OCI-LY3 (cell line): ENCODE measurements around the gene IFRD2.

Experiments
- H2AFZ ChIP-seq: fragments of 200-600, 300-600 bp; shearing (Covaris generic); 2 replicates; pipeline ENCODE4 v1.6.0; 2014; ENCODE audit warnings: antibody characterized with exemption, low read depth, low read length
- H3K27ac ChIP-seq: fragments of 200-600, 300-600 bp; sonication (generic); 2 replicates; pipeline ENCODE4 v1.5.1; 2014; ENCODE audit warnings: mild to moderate bottlenecking, low read length, moderate library complexity, mixed read lengths
- H3K27me3 ChIP-seq: fragments of 200-600, 300-600 bp; sonication (generic); 2 replicates; pipeline ENCODE4 v1.6.1; 2014; ENCODE audit warnings: low read depth, low read length, mixed read lengths
- H3K36me3 ChIP-seq: fragments of 200-600, 300-600 bp; sonication (generic); replicated peaks from 2 replicates; pipeline ENCODE3; 2014; ENCODE audit warnings: low read depth, low read length, mixed read lengths
- H3K4me1 ChIP-seq: fragments of 300-600, 200-600 bp; sonication (generic); 2 replicates; pipeline ENCODE4 v1.6.1; 2014; ENCODE audit warnings: low read length, mixed read lengths
- H3K4me2 ChIP-seq: fragments of 200-600, 300-600 bp; sonication (generic); 2 replicates; pipeline ENCODE4 v1.6.1; 2014; ENCODE audit warnings: low read length, mixed read lengths
- H3K4me3 ChIP-seq: fragments of 300-600, 200-600 bp; sonication (generic); 2 replicates; pipeline ENCODE4 v1.5.1; 2014; ENCODE audit warnings: antibody characterized with exemption, mild to moderate bottlenecking, low read length, moderate library complexity
- H3K79me2 ChIP-seq: fragments of 300-600, 200-600 bp; shearing (Covaris generic); 2 replicates; pipeline ENCODE4 v1.6.1; 2014; ENCODE audit warnings: mild to moderate bottlenecking, low read length, mixed read lengths
- H3K9ac ChIP-seq: fragments of 300-600, 200-600 bp; shearing (Covaris generic); 2 replicates; pipeline ENCODE4 v1.6.0; 2014; ENCODE audit warnings: mild to moderate bottlenecking, low read length, moderate library complexity
- H3K9me3 ChIP-seq: fragments of 200-600, 300-600 bp; shearing (Covaris generic); 2 replicates; pipeline ENCODE4 v1.6.1; 2014; ENCODE audit warnings: low read length, mixed read lengths; ENCODE audit not compliant: insufficient read depth
- H4K20me1 ChIP-seq: fragments of 200-600, 300-600 bp; sonication (generic); 2 replicates; pipeline ENCODE4 v1.6.1; 2016; ENCODE audit warnings: low read length, mixed read lengths; ENCODE audit not compliant: insufficient read depth
- CTCF ChIP-seq: fragments of 200-600, 300-600 bp; sonication (generic); IDR thresholded peaks from 2 replicates; pipeline ENCODE4 v1.5.1; 2014; ENCODE audit warnings: antibody characterized with exemption, low read length, low read depth
- EZH2phosphoT487 ChIP-seq: fragments of 200-600 bp; shearing (Covaris generic); IDR thresholded peaks from 2 replicates; pipeline ENCODE4 v1.6.1; 2018; ENCODE audit warnings: antibody characterized with exemption, mixed run types, low read depth

IFRD2 gene

GRCh38 chr3:50275996-50276761 is 16.1 kb downstream of the IFRD2 start:
- peaks cover 9% of the 10 kb centered on the region; the same call in 1 of the 2 replicates for H3K4me1 ChIP-seq
- H3K27me3 ChIP-seq, result peaks cover 4% of the 10 kb centered on the region; the same call in 1 of the 2 replicates
- H3K9ac ChIP-seq, result no peak overlapping the region

GRCh38 chr3:50275141-50275995 is 16.9 kb downstream of the IFRD2 start:
- Histone ChIP-seq H4K20me1 (no peaks in the 10 kb centered on the region), H3K9me3 (no peaks in the 10 kb centered on the region), H3K27ac (no peak overlapping the region), H3K9ac (no peak overlapping the region), H2AFZ (no peak overlapping the region), H3K79me2 (no peaks in the 10 kb centered on the region), H3K4me2 (no peak overlapping the region), H3K27me3 (peaks cover 4% of the 10 kb centered on the region; the same call in 1 of the 2 replicates), H3K4me3 (no peak overlapping the region), H3K36me3 (no peaks in the 10 kb centered on the region), H3K4me1 (peaks cover 9% of the 10 kb centered on the region; the same call in 1 of the 2 replicates)
- TF ChIP-seq EZH2phosphoT487 (no peak), CTCF (no peak)

More at GRCh38 chr3:50275996-50276761, 16.1 kb downstream of the IFRD2 start:
- no peak overlapping the region for H2AFZ ChIP-seq
- no peaks in the 10 kb centered on the region for H3K79me2 ChIP-seq
- no peaks in the 10 kb centered on the region for H4K20me1 ChIP-seq
- H3K4me2 ChIP-seq, result no peak overlapping the region
- no peaks in the 10 kb centered on the region for H3K9me3 ChIP-seq
- H3K4me3 ChIP-seq, result no peak overlapping the region
- no peaks in the 10 kb centered on the region for H3K36me3 ChIP-seq
- no peak overlapping the region for H3K27ac ChIP-seq
- no peak for TF ChIP-seq EZH2phosphoT487
- no peak for TF ChIP-seq CTCF

GRCh38 chr3:50274371-50275104 is 17.7 kb downstream of the IFRD2 start:
- Histone ChIP-seq H3K4me3 (no peak overlapping the region), H3K79me2 (no peaks in the 10 kb centered on the region), H3K9ac (no peak overlapping the region), H2AFZ (no peak overlapping the region), H3K27me3 (peaks cover 4% of the 10 kb centered on the region; the same call in 1 of the 2 replicates), H3K4me1 (peaks cover 9% of the 10 kb centered on the region; the same call in 1 of the 2 replicates), H3K36me3 (no peaks in the 10 kb centered on the region), H3K27ac (no peak overlapping the region), H4K20me1 (no peaks in the 10 kb centered on the region), H3K9me3 (no peaks in the 10 kb centered on the region), H3K4me2 (peak overlapping the region; percentile 53)
- TF ChIP-seq CTCF (peak; percentile 95), EZH2phosphoT487 (no peak)
